Caco-2 (cell line): ENCODE measurements around the gene LYZ. TPM values are rescaled to one million over a fixed set of nuclear protein-coding genes. Genes with fewer than 3 reads are reported as not detected.

Experiments used
- BruUV-seq: library from RNA; stranded (reverse); fragments of 400-500 nt; replicated peaks from 2 replicates; lab custom pipeline; 2021; lab: Mats Ljungman, UMichigan
- CTCF ChIA-PET: fragments of 300-600 bp; sonication (Branson Sonifier 250); formaldehyde crosslinking; loops from one replicate; lab custom pipeline; 2022; ENCODE audit warnings: antibody characterized with exemption; lab: Charles Lee
- POLR2A ChIA-PET: fragments of 300-600 bp; sonication (Branson Sonifier 250); formaldehyde crosslinking; loops from one replicate; lab custom pipeline; 2022; ENCODE audit warnings: antibody characterized with exemption; lab: Charles Lee
- DNase-seq, 2 experiments: peaks; one replicate each; pipeline versions ENCODE4 v3.0.0 to v3.0.0-alpha.2; 2020 to 2022
- H3K27me3 ChIP-seq: replicated peaks from 2 replicates; pipeline ENCODE4 v1.6.0; 2011; ENCODE audit warnings: low read length; ENCODE audit not compliant: control insufficient read depth, insufficient read depth
- H3K36me3 ChIP-seq: 2 replicates; pipeline ENCODE4 v1.5.1; 2011; ENCODE audit warnings: low read length; ENCODE audit not compliant: control insufficient read depth, insufficient read depth
- H3K4me1 ChIP-seq: fragments of 250-450 bp; sonication (Bioruptor Pico); 2 replicates; pipeline ENCODE4 v1.5.1; 2020; ENCODE audit warnings: mild to moderate bottlenecking
- H3K4me3 ChIP-seq: 2 replicates; pipeline ENCODE4 v1.5.1; 2011; ENCODE audit warnings: low read depth, mild to moderate bottlenecking, control low read depth, low read length
- H3K9me3 ChIP-seq: fragments of 250-450 bp; sonication (Bioruptor Pico); 2 replicates; pipeline ENCODE4 v1.5.1; 2020; ENCODE audit warnings: mild to moderate bottlenecking, moderate library complexity
- H3K27ac Mint-ChIP-seq: one replicate; pipeline ENCODE4 v1.8.0; 2022; ENCODE audit warnings: mixed read lengths; ENCODE audit not compliant: unreplicated experiment
- H3K27me3 Mint-ChIP-seq: one replicate; pipeline ENCODE4 v1.8.0; 2022; ENCODE audit warnings: mixed read lengths; ENCODE audit not compliant: insufficient read depth, unreplicated experiment
- H3K36me3 Mint-ChIP-seq: one replicate; pipeline ENCODE4 v1.8.0; 2022; ENCODE audit warnings: mild to moderate bottlenecking, mixed read lengths; ENCODE audit not compliant: insufficient read depth, unreplicated experiment
- H3K4me1 Mint-ChIP-seq: one replicate; pipeline ENCODE4 v1.8.0; 2022; ENCODE audit warnings: low read depth, mixed read lengths; ENCODE audit not compliant: unreplicated experiment
- H3K4me3 Mint-ChIP-seq: one replicate; pipeline ENCODE4 v1.8.0; 2022; ENCODE audit warnings: mild to moderate bottlenecking, moderate library complexity, mixed read lengths; ENCODE audit not compliant: unreplicated experiment
- H3K9me3 Mint-ChIP-seq: one replicate; pipeline ENCODE4 v1.8.0; 2022; ENCODE audit warnings: mixed read lengths; ENCODE audit not compliant: unreplicated experiment
- intact Hi-C: fragments of 100-400 bp; cut with micrococcal nuclease; formaldehyde crosslinking; loops from one replicate; pipeline ENCODE4 v1.10.0; 2022; ENCODE audit not compliant: unreplicated experiment
- total RNA-seq: library from RNA; stranded (reverse); gene quantifications from 2 replicates; pipeline ENCODE4 v1.2.3, GENCODE V29; 2022
- TF ChIP-seq, protein P1 (sequence below), 2 experiments: fragments of 200-600 bp in 1 of 2; IDR thresholded peaks; 1 replicate in 1 of 2; 2 replicates in 1 of 2; pipeline versions ENCODE4 v1.5.1 to v1.8.0; 2011 to 2022; ENCODE audit warnings: antibody characterized with exemption in 1 of 2, control low read depth in 1 of 2, inconsistent platforms in 1 of 2, low read depth in 1 of 2, low read length in 1 of 2, mild to moderate bottlenecking in 1 of 2, moderate library complexity in 1 of 2; ENCODE audit not compliant: insufficient read depth in 1 of 2, severe bottlenecking in 1 of 2, unreplicated experiment in 1 of 2

LYZ gene
- total RNA-seq, 1 experiment from 2014 or later, result 16.9 TPM

DNA sequence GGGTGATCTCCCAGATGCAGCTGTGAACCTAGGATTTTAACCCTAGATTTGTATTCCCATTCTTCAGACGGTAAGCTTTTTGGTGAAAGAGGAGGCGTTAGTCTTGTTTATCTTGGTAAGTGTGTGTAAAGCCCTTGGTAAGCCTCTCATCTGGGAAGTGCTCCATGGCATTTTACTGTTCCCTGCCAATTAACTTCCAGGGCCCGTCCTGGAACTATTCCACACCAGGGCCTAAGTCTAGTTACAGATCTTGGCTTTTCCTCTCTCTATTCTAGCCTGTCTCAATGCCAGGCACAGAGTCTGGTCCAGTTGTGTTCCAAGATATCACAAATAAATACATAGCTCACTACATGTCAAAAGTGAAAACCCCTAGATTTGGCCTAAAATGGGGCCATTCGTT is 53.8 kb downstream of the LYZ start:
- no peaks in the 10 kb centered on the region for H3K36me3 ChIP-seq
- TF ChIP-seq, protein P1, sequence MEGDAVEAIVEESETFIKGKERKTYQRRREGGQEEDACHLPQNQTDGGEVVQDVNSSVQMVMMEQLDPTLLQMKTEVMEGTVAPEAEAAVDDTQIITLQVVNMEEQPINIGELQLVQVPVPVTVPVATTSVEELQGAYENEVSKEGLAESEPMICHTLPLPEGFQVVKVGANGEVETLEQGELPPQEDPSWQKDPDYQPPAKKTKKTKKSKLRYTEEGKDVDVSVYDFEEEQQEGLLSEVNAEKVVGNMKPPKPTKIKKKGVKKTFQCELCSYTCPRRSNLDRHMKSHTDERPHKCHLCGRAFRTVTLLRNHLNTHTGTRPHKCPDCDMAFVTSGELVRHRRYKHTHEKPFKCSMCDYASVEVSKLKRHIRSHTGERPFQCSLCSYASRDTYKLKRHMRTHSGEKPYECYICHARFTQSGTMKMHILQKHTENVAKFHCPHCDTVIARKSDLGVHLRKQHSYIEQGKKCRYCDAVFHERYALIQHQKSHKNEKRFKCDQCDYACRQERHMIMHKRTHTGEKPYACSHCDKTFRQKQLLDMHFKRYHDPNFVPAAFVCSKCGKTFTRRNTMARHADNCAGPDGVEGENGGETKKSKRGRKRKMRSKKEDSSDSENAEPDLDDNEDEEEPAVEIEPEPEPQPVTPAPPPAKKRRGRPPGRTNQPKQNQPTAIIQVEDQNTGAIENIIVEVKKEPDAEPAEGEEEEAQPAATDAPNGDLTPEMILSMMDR (IDR thresholded peaks at IDR 0.05; ENCODE audit: insufficient read depth in 1 of 2, low read depth in 1 of 2, low read length in 1 of 2, severe bottlenecking in 1 of 2, unreplicated experiment in 1 of 2), result no peak
- H3K4me1 ChIP-seq, result peaks cover 18% of the 10 kb centered on the region
- CTCF ChIA-PET, result no interaction called here
- Mint-ChIP-seq H3K27ac (no peak overlapping the region), H3K4me1 (peaks cover 20% of the 10 kb centered on the region), H3K27me3 (no peaks in the 10 kb centered on the region), H3K4me3 (no peak overlapping the region), H3K9me3 (peaks cover 10% of the 10 kb centered on the region), H3K36me3 (no peaks in the 10 kb centered on the region)
- H3K4me3 ChIP-seq, result no peak overlapping the region
- H3K9me3 ChIP-seq, result peaks cover 3% of the 10 kb centered on the region
- DNase-seq, result no peak
- POLR2A ChIA-PET, result no interaction called here
- BruUV-seq, result no TSS peak
- no peaks in the 10 kb centered on the region for H3K27me3 ChIP-seq
- intact Hi-C loops, result no loop called here

Other genes with a start within 250 kb of the LYZ start
- 118 and 124 TPM in 2 replicates for gene CPSF6, start 108.8 kb upstream of the LYZ start, total RNA-seq
- 40.9 and 42.6 TPM in 2 replicates for gene YEATS4, start 11.4 kb downstream of the LYZ start, total RNA-seq
- gene FRS2, start 122.0 kb downstream of the LYZ start, total RNA-seq, result 82.3 and 86.5 TPM in 2 replicates
- 321 and 341 TPM in 2 replicates for gene CCT2, start 237.1 kb downstream of the LYZ start, total RNA-seq